Measurements from ENCODE around the gene TMCO4. TPM values are rescaled to one million over a fixed set of nuclear protein-coding genes. Genes with fewer than 3 reads are reported as not detected.

TMCO4 gene
- total and polyA plus RNA-seq, 2 of the 8 experiments (the other 6 are each of a cell fraction or from before 2014, with no cell fraction given): 3.0 to 3.1 TPM

- TF ChIP-seq CHD7 (IDR thresholded peaks at IDR 0.05; ENCODE audit: insufficient replicate concordance, low read length): no peak
- no peak for TF ChIP-seq KDM1A (IDR thresholded peaks at IDR 0.05; ENCODE audit: borderline replicate concordance, low read length)
- TF ChIP-seq USF2 (IDR thresholded peaks at IDR 0.05; ENCODE audit: low read length): no peak
- TF ChIP-seq RFX5 (IDR thresholded peaks at IDR 0.05; ENCODE audit: borderline replicate concordance, low read depth, low read length): no peak
- TF ChIP-seq SIRT6 (IDR thresholded peaks at IDR 0.05; ENCODE audit: low read length): no peak
- TF ChIP-seq E2F6 (IDR thresholded peaks at IDR 0.05): no peak
- TF ChIP-seq NANOG (IDR thresholded peaks at IDR 0.05; ENCODE audit: insufficient read depth, low read depth, low read length, poor library complexity, severe bottlenecking): no peak
- TF ChIP-seq SIX5 (IDR thresholded peaks at IDR 0.05; ENCODE audit: low read depth, low read length): no peak
These were observed 23.4 kb downstream of the TMCO4 start (continued) for GRCh38 chr1:19776287-19776686.

All from H1 (cell line).